EL (cell line): Measurements from ENCODE around the gene PRPSAP2.
"Not testable (repeated sequence)": the region's sequence is repeated elsewhere in the genome, so short reads cannot be mapped to it uniquely, and the experiment has no call there.

ENCODE experiments used
- DNase-seq: peaks from one replicate; pipeline ENCODE4 v3.0.0-alpha.2; 2016

PRPSAP2 gene

DNA sequence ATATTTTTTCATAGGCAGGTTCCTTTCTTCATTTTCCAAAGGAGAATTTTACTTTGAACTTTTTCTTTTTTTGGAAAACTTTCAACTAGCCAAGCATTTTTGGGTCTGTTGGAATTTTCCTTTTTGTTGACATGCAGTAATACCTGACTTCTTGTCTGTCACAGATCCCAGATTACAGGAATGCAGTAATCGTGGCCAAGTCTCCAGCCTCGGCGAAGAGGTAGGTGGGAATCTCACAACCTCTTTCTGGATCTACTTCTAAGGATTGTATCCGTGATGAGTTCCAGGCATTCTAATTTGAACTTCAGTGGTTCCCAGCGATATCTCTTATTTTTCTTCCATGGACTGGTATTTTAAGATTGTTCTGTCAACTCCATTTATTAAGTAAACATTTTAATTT lies 31.7 kb downstream of the PRPSAP2 start:
- no peak for DNase-seq

DNA sequence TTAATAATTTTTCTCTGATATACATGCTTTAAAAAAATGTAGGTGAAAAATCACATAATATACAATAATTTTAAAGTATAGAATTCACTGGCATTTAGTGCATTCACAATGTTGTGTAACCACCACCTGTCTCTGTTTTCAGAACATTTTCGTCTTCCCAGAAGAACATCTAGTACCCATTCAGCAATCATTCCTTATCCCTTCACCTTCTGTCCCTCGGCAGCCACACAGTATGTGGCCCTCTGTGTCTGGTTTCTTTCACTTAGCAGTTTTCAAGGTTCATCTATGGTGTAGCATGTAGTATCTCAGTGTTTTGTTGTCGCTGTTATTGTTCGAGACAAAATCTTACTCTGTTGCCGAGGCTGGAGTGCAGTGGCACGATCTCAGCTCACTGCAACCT lies 33.6 kb downstream of the PRPSAP2 start:
- DNase-seq, result no peak

DNA sequence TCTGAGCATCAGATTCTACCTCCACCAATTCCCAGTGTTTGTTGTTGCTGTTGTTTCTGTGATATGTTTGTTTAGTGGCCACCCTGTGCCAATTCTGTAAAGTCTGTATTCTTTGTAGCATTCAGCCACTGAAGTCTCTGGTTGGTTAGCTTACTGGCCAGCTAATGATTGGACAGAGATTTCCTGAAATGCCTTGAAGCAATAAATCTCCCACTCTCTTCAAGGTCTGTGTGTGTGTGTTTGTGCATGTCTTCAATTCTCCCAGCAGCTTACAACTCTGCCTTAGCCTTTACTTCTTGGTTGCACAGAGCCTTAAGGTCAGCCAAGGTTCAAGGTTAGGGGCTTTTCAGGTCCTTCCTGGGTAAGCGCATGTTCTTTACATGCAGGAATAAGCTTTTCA lies 38.2 kb downstream of the PRPSAP2 start:
- DNase-seq, result no peak

DNA sequence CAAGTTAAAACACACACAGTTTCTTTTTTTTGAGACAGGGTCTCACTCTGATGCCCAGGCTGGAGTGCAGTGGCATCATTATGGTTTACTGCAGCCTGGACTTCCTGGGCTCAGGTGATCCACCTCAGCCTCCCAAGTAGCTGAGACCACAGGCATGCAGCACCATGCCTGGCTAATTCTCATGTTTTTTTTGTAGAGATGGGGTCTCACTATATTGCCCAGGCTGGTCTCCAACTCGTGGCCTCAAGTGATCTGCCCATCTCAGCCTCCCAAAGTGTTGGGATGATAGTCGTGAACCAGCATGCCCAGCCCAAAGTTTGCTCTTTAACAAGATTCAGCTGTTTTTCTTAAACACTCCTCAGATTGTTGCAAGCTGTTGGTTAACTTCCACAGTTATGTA lies 39.0 kb downstream of the PRPSAP2 start:
- DNase-seq, result no peak

DNA sequence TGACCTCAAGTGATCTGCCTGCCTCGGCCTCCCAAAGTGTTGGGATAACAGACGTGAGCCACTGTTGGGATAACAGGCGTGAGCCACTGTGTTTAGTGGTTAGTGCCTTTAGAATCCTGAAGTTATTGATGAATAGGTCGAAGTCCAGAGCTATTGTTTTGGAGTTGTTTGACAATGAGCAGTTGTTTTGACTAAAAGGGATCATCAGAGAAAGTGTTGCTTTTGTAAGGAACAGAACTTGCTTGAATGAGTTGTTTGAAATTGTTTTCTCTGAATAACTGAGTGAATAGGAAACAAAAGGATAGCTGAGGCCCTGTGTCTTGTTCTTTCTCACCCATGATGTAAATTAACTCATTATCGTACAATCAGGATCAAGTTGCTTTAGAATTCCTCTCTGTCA lies 46.6 kb downstream of the PRPSAP2 start:
- no peak for DNase-seq

DNA sequence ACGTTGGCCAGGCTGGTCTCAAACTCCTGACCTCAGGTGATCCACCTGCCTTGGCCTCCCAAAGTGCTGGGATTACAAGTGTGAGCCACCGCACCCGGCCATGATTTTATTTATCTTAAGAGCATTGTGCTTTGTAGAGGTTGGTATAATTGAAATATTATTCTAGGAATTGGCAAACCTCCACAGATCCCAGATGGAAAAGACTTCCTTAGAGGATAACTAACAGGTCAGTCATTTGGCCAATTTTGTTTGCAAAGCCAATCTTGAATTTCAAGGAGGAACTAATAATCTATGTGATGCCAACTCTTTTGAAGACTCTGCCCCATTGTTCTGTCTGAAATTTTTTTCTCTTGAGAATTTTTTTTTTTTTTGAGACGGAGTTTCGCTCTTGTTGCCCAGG lies 47.3 kb downstream of the PRPSAP2 start:
- no peak for DNase-seq

DNA sequence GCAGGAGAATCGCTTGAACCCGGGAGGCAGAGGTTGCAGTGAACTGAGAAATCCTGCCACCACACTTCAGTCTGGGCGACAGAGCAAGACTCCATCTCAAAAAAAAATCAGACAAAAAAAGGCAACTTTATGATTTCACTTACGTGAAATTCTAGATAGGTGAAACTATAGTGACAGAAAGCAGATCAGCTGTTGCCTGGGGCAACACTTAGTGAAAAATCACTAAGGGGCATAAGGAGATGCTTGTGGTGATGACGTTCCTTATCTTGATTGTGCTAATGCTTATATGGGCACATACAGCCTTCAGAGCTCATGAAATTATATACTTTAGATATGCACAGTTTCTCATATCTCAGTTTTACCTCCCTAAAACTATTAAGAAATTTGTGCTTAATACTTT lies 52.4 kb downstream of the PRPSAP2 start:
- no peak for DNase-seq

DNA sequence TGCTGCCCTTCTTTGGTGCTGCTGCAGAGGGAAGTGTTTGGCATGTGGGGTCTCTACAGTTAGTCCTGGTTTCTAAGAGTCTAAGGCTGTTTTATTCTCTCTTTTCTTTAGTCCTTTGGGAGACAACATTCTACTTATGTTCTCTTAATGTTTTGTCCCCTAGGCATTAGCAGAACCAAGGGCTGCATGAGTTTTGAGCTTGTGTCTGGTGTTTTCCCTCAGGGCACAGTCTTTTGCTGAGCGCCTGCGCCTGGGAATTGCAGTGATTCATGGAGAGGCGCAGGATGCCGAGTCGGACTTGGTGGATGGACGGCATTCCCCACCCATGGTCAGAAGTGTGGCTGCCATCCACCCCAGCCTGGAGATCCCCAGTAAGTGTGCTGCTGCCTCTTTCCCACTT lies 53.0 kb downstream of the PRPSAP2 start:
- DNase-seq, result no peak

DNA sequence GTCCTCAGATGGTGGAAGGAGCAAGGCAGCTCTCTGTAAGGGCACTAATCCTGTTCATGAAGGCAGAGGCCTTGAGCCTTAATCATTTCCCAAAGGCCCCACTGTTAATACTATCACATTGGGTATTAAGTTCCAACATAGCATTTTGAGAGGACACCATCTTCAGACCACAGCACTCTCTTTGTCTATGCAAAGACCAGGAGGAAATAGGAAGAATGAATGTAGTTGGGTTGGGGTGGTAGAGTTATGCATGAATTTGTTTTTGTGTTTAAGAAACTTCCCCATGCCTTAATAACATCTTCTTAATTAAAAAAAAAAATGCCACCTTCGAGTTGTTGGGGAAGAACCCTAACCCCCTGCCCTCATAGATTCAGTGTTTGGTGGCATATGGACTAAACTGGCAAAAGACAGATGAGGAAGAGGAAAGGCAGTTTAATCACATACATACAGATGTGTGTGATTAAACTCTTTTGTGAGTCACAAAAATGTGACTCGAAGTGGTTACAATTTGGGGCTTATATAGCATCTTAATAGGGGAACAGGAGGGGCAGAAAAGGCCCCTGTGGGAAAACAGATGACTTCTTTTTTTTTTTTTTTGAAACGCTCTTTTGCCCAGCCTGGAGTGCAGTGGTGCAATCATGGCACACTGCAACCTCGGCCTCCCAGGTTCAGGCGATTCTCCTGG lies 59.0 kb downstream of the PRPSAP2 start:
- peak; percentile 62 for DNase-seq

DNA sequence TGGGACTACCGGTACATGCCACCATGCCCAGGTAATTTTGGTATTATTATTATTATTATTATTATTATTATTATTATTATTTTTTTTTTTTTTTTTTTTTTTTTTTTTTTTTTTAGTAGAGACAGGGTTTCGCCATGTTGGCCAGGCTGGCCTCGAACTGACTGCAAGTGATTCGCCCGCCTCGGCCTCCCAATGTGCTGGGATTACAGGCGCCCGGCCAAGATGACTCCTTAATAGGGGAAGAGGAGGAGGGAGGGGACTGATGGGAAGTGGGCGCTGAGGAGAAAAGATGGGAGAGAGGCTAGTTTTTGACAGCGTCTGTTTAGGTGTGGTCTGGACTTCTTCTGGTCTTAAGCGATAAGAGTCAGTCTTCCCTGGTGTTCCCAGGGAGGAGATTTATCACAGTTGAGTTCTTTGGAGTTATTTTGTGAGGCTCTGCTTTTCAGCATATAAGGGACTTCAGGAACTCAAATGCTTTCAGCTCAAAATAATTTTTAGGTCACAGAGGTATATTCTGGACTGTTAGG lies 59.6 kb downstream of the PRPSAP2 start:
- no peak for DNase-seq

DNA sequence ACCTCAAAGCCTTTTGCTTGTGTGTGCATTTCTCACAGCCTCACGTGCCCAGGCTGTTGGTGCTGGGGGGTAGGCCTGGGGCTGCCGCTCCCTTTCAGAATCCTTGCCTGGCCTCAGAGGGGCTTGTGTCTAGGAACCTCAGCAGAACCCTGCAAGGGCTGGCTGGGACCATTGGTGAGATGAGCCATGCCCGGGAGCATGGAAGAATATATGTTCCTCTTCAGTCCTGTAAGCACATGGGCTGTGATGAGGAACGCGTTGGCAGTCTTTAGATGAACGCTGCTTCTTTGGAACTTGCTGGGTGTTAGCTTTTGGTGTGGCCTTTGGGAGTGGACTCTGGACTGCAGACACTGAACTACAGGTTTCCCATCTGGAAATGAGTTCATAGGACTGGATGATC lies 62.0 kb downstream of the PRPSAP2 start:
- DNase-seq, result no peak

DNA sequence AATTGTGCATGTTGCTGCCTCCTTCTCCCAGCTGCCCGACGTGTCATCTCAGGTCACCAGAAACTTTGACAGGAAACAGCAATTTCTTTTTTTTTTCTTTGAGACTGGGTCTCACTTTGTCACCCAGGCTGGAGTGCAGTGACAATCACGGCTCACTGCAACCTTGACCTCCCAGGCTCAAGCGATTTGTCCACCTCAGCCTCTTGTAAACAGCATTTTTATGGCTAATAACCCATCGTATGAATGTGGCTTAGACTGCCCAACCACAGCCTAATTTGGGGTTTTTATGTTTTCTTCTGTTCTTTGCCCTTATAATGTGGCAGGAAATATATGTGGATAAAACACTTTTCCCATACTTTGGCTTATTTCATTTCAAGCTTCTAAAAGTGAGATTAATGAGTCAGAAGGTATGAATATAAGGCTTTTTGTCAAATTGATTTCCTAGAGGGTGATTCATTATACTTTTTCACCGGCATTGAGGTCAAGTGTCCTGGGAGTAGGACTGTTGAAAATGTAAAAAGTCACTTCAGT lies 63.0 kb downstream of the PRPSAP2 start:
- peak; percentile 35 for DNase-seq

DNA sequence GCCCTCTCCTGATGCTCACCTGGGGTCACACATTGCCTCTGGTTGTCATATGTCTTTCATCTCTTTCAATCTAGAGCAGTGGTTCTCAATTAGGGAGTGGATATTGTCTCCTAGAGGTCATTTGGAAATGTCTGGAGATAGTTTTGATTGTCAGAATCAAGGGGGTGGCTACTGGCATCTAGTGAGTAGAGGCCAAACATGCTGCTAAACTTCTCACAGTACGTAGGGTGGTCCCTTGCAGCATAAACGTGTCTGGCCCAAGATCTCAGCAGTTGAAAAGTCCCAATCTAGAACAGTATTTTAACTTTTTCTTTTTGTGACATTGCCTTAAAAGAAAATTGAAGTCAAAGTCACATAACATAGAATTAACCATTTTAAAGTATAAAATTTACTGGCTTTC lies 63.6 kb downstream of the PRPSAP2 start:
- no peak for DNase-seq

DNA sequence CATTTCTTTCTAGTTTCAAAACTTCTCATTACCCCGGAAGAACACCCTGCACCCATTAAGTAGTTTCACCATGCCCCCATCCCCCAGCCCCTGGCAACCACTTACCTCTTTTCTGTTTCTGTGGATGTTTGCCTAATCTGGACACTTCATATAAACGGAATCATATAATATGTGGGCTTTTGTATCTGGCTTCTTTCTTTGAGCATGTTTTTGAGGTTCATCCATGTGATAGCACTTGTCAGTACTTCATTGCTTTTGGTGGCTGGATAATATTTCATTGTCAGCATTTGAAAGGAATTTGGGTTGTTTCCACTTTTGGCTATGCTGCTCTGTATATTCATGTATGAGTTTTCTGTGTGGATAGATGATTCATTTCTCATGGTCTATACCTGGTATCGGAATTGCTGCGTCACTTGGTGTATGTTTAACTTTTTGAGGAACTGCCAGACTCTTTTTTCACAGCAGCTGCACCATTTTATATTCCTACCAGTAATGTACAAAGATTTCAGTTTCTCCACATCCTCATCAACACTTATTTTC lies 64.1 kb downstream of the PRPSAP2 start:
- DNase-seq, result no peak

DNA sequence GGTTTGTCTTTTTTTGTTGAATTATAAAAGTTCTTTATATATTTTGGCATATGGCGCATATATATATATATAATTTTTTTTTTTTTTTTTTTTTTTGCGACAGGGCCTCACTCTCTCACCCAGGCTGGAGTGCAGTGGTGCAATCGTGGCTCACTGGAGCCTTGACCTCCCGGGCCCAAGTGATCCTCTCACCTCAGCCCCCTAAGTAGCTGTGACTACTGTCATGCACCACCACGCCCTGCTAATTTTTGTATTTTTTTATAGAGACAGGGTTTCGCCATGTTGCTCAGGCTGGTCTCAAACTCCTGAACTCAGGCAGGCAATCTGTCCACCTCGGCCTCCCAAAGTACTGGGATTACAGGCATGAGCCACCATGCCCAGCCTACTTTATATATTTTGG lies 64.7 kb downstream of the PRPSAP2 start:
- DNase-seq, result not testable (repeated sequence)

DNA sequence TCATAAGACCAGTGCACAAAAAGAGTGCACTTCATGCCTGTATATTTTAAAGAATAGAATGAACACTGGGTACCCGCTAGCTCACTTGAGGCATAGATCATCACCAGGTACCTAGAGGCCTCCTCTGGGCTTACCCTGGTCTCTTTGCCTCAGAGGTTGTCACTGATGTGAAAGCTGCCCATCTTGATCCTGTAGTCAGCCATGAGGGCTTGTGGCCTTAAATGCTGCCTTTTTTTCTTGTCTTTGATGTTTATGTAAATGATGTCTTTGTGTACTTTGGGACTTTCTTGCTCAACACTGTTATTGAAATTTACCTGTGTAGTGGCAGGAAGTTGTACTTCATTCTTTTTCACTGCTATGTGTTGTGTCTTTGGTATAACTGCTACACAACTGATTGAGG lies 67.3 kb downstream of the PRPSAP2 start:
- no peak for DNase-seq

DNA sequence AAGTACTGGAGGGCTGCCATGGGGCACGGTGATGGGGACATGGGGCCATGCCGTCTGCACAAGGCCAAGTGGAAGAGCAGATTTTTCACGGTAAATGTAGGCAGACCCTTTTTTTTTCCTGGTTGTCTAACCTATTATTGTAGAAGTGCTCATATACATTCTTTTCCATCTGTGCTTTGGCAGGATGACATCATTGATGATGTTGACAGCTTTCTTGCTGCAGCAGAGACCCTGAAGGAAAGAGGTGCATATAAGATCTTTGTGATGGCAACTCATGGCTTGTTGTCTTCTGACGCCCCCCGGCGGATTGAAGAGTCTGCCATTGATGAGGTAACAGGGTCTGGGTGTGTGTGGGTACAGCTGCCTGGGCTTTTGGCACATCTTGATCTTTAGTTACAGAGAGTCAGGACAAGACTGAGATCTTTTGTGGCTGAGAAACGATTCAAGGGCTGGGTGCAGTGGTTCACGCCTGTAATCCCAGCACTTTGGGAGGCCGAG lies 70.7 kb downstream of the PRPSAP2 start:
- DNase-seq, result no peak

DNA sequence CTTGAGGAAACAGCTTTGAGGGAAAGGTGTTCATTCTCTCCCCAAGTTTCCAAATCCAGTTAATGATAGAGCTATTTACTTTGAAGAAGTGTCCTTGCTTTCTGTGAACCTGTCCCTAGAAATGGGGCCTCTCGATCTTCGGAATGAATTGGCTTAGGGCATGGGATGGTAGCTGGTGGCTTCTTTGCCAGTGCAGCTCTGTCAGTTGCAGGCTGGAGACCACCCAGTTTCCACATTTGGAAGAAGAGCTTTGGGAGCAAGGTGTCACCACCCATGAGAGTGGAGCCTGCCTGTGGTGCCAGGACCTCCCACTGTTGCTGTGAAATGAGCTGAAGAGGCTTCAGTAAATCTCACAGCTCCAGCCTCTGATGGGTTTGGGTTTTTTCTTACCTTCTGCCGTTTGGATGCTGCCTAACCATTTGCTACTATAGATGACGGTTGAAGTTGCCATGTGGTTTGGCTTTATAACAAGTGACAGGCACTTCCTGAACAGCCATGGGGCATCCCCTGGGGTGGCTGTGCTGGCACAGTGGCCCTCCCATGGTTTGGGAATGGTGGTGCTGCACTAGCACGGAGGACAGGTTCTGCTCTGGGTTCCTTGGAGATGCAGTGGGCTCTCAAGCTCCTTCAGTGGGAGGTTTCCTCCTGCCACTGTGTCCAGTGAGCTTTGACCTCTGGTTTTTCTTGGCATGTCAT lies 74.6 kb downstream of the PRPSAP2 start:
- no peak for DNase-seq

DNA sequence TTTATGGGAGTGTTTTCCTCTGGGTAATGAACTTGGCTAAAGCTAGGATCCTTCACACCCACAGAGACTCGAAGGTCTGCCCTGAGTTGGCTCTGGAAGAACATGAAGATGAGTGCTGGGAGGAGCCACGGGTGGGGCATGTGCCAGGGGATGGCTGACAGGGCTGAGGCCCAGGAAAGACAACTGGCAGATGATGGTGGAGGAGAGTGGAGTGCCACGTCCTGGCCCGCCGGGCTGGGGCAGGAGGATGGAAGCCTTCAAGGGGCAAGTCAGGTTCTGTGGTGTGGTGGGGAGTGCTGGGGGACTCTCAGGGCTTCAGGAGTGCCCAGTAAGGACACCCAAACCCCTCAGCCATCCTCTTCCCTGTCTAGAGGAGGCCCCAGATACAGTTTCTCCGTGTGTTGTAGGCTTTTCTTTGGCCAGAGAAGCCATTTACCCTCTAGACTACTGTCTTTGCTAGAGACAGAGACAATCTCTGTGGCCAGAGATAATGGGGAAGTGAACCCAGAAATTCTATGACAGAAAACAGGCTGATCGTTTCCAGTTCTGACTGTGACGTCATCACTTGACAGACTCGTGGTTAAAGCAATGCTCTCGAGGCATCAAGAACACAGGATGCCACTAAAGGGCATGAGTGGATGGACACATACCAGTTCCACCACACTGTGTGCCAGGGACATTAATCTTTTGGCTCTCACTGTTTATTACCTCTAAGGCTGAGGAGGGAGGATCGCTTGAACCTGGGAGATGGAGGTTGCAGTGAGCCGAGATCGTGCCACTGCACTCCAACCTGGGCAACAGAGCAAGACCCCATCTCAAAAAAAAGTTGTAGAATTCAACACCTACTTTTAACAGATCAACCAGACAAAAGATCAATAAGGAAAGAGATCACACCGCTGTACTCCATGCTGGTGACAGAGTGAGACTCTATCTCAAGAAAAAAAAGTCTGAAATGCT lies 75.4 kb downstream of the PRPSAP2 start:
- no peak for DNase-seq

DNA sequence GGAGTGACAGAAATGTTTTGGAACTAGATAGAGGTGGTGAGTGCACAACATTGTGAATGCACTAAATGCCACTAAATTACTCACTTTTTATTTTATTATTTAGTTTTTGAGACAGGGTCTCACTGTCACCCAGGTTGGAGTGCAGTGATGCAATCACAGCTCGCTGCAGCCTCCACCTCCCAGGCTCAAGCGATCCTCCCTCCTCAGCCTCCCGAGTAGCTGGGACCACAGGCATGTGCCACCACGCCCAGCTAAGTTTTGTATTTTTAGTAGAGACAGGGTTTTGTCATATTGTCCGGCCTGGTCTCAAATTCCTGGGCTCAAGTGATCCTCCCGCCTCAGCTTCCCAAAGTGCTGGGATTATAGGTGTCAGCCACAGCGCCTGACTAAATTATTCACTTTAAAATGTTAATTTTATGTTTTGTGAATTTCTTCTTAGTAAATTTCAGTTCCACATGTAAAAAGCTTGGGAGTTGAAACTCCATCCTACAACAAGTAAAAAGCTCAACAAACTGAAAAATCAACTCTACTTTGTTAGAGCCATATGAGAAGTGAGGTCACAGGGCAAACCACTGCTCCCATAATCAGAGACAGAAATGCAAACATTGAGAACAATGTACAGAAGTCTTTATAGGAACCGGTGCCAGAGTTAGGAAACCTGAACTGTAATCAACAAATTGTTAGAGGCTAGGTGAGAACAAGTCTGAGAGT lies 80.2 kb downstream of the PRPSAP2 start:
- DNase-seq, result no peak

DNA sequence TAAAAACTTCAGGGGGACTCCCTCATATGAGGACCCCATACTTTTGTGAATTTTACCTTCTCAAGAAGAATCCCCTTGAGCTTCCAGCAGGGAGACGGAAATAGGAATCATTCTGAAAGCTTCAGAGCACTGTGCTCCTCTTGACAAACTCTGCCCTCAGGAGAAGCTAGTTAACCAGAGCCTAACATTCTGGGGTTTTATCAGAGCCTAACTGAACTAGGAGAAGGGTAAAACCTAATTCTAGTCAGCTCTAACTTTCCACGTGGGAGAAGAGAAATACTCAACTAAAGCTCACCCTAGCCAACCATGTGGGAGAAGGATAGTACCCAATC lies 80.7 kb downstream of the PRPSAP2 start:
- no peak for DNase-seq

DNA sequence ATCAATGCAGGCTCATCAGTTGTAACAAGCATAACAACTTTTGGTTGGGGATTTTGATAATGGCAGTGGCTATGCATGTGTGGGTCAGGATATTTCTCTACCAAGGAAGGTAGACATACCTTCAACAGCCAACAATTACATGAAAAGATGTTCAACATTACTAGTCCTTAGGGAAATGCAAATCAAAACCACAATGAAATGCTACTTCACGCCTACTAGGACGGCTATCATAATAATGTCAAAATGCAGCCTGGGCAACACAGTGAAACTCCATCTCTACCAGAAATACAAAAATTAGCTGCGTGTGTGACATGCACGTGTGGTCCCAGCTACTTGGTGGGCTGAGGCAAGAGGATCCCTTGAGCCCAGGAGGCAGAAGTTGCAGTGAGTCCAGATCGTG lies 86.7 kb downstream of the PRPSAP2 start:
- DNase-seq, result no peak
